Measurements from ENCODE around the gene OMA1.

OMA1 gene

GRCh38 chr1:58443986-58444868 is 102.3 kb downstream of the OMA1 start:
- POLR2A ChIA-PET: no interaction called here
- CTCF ChIA-PET: no interaction called here
- DNase-seq (ENCODE audit: extremely low spot score): no peak
- TF ChIP-seq L3MBTL2 (conservative IDR thresholded peaks at IDR 0.05) (no peak), LEF1 (IDR thresholded peaks at IDR 0.05; ENCODE audit: borderline replicate concordance) (no peak), NFRKB (IDR thresholded peaks at IDR 0.05) (no peak)

DNA sequence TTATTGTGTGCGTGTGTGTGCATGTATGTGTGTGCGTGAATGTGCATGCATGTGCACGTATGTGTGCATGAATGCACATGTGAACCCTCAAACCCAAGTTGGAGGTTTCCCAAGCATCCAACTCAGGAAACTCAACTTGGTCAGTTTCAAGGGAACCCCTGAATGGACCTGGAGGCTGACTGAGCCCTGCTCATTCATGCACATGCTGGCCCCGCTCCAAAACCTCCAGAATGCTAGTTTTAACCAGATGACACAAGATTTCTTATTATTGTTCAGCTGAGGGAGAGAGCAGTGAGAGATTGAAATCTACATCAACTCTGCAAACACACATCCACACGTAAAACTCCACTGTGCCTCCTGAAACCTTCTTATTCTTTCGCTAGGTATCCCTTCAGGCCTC is 104.4 kb downstream of the OMA1 start:
- POLR2A ChIA-PET: no interaction called here
- no peak for DNase-seq (ENCODE audit: extremely low spot score)
- CTCF ChIA-PET: no interaction called here
- TF ChIP-seq ARNT (IDR thresholded peaks at IDR 0.05) (no peak), NFRKB (IDR thresholded peaks at IDR 0.05) (no peak), SUZ12 (IDR thresholded peaks at IDR 0.05) (no peak), PKNOX1 (IDR thresholded peaks at IDR 0.05) (no peak), FOXM1 (IDR thresholded peaks at IDR 0.05; ENCODE audit: borderline replicate concordance) (no peak), HDGF (IDR thresholded peaks at IDR 0.05; ENCODE audit: borderline replicate concordance) (no peak), LEF1 (IDR thresholded peaks at IDR 0.05; ENCODE audit: borderline replicate concordance) (no peak), ZNF384 (IDR thresholded peaks at IDR 0.05) (no peak), FOXA1 (IDR thresholded peaks at IDR 0.05) (no peak), FOXK2 (IDR thresholded peaks at IDR 0.05) (no peak), CTBP1 (IDR thresholded peaks at IDR 0.05; ENCODE audit: borderline replicate concordance) (no peak), BHLHE40 (IDR thresholded peaks at IDR 0.05; ENCODE audit: borderline replicate concordance) (no peak)

DNA sequence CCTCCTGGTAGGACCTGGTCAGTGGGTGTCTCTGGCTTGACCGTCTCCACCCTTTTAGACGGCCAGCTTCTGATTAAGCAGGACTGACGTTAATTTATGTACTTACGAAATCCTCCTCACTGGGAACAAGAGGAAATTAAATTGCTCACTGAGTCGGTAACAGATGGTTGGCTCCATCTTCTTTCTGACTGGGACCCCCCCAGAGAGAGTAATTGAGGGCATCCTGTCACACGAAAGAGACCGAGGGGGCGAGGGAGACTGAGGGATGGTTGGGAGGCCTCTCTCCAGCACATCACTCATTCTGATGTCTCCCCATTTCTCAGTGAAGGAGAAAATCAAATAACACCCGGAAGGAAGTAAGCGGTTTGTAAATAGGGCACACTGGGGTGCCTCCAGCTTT is 104.8 kb downstream of the OMA1 start:
- no peak for TF ChIP-seq PKNOX1 (IDR thresholded peaks at IDR 0.05)
- TF ChIP-seq ZNF384 (IDR thresholded peaks at IDR 0.05): no peak
- TF ChIP-seq HDGF (IDR thresholded peaks at IDR 0.05; ENCODE audit: borderline replicate concordance): no peak
- TF ChIP-seq ELF4 (IDR thresholded peaks at IDR 0.05): no peak
- TF ChIP-seq LEF1 (IDR thresholded peaks at IDR 0.05; ENCODE audit: borderline replicate concordance): no peak
- no peak for TF ChIP-seq SP1 (IDR thresholded peaks at IDR 0.05)
- no peak for TF ChIP-seq ARNT (IDR thresholded peaks at IDR 0.05)
- TF ChIP-seq FOXA1 (IDR thresholded peaks at IDR 0.05): no peak
- no peak for TF ChIP-seq BHLHE40 (IDR thresholded peaks at IDR 0.05; ENCODE audit: borderline replicate concordance)
- TF ChIP-seq FOXK2 (IDR thresholded peaks at IDR 0.05): no peak
- no peak for TF ChIP-seq SUZ12 (IDR thresholded peaks at IDR 0.05)
- DNase-seq (ENCODE audit: extremely low spot score): no peak
- POLR2A ChIA-PET: no interaction called here
- CTCF ChIA-PET: no interaction called here

GRCh38 chr1:58440696-58441095 is 105.8 kb downstream of the OMA1 start:
- CTCF ChIA-PET: no interaction called here
- POLR2A ChIA-PET: no interaction called here

GRCh38 chr1:58439946-58440345 is 106.6 kb downstream of the OMA1 start:
- ChIA-PET CTCF (no interaction called here), POLR2A (no interaction called here)
- TF ChIP-seq NFRKB (IDR thresholded peaks at IDR 0.05) (no peak), ELF4 (IDR thresholded peaks at IDR 0.05) (no peak), TARDBP (IDR thresholded peaks at IDR 0.05) (no peak), FOXK2 (IDR thresholded peaks at IDR 0.05) (no peak), PKNOX1 (IDR thresholded peaks at IDR 0.05) (no peak), LEF1 (IDR thresholded peaks at IDR 0.05; ENCODE audit: borderline replicate concordance) (no peak), SUZ12 (IDR thresholded peaks at IDR 0.05) (no peak), L3MBTL2 (conservative IDR thresholded peaks at IDR 0.05) (no peak), BHLHE40 (IDR thresholded peaks at IDR 0.05; ENCODE audit: borderline replicate concordance) (no peak), CTBP1 (IDR thresholded peaks at IDR 0.05; ENCODE audit: borderline replicate concordance) (no peak), ZNF384 (IDR thresholded peaks at IDR 0.05) (no peak), FOXM1 (IDR thresholded peaks at IDR 0.05; ENCODE audit: borderline replicate concordance) (no peak), SP1 (IDR thresholded peaks at IDR 0.05) (no peak), FOXA1 (IDR thresholded peaks at IDR 0.05) (no peak), ARNT (IDR thresholded peaks at IDR 0.05) (no peak), HDGF (IDR thresholded peaks at IDR 0.05; ENCODE audit: borderline replicate concordance) (no peak)
- no peak for DNase-seq (ENCODE audit: extremely low spot score)

More at GRCh38 chr1:58440696-58441095, 105.8 kb downstream of the OMA1 start:
- no peak for DNase-seq (ENCODE audit: extremely low spot score)
- TF ChIP-seq ZNF384 (IDR thresholded peaks at IDR 0.05) (no peak), FOXM1 (IDR thresholded peaks at IDR 0.05; ENCODE audit: borderline replicate concordance) (no peak), ELF4 (IDR thresholded peaks at IDR 0.05) (no peak), FOXA1 (IDR thresholded peaks at IDR 0.05) (no peak), L3MBTL2 (conservative IDR thresholded peaks at IDR 0.05) (no peak)

- ChIA-PET POLR2A (no interaction called here), CTCF (no interaction called here)
- TF ChIP-seq L3MBTL2 (conservative IDR thresholded peaks at IDR 0.05) (no peak), NFRKB (IDR thresholded peaks at IDR 0.05) (no peak), FOXK2 (IDR thresholded peaks at IDR 0.05) (no peak), ELF4 (IDR thresholded peaks at IDR 0.05) (no peak), LEF1 (IDR thresholded peaks at IDR 0.05; ENCODE audit: borderline replicate concordance) (no peak), HDGF (IDR thresholded peaks at IDR 0.05; ENCODE audit: borderline replicate concordance) (no peak), TARDBP (IDR thresholded peaks at IDR 0.05) (no peak)
- no peak for DNase-seq (ENCODE audit: extremely low spot score)
Measured at GRCh38 chr1:58438468-58438867, 108.1 kb downstream of the OMA1 start.
